Measurements from ENCODE around the gene PSMD11.

Gene PSMD11

GRCh38 chr17:32489320-32490100 is 45.2 kb downstream of the PSMD11 start:
- H3K27ac Mint-ChIP-seq, result peak overlapping the region; percentile 71
- H3K36me3 Mint-ChIP-seq, result peaks cover 22 to 29% of the 10 kb centered on the region in 2 donors
- H3K4me3 Mint-ChIP-seq, result peak overlapping the region; percentile 34 to 88
- ATAC-seq (replicated peaks) (no peak), DNase-seq (no peak)
- H3K9me3 Mint-ChIP-seq, result no peaks in the 10 kb centered on the region
- no peaks in the 10 kb centered on the region for H3K27me3 Mint-ChIP-seq
- H3K4me1 Mint-ChIP-seq, result peaks cover 46 to 71% of the 10 kb centered on the region in 2 donors

DNA sequence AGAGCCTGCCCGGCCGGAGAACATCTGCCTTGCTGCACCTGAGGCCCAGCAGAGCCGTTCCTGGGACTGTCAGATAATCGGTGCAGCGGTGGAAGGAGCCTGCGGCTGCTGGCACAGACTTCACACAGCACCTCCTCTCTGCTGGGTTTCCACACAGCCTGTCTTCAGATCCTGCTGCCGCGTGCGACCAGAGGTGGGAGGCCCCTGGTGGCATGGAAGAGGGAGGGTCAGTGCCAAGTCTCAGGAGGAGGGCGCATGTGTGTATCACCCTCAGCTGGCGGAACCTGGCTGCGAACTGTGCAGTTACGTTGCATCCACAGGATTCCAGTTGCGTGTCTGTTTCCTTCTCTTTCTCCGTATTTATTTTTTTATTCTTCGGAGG is 45.8 kb downstream of the PSMD11 start:
- peaks cover 22 to 29% of the 10 kb centered on the region in 2 donors for H3K36me3 Mint-ChIP-seq
- no peak for DNase-seq
- peaks cover 46 to 74% of the 10 kb centered on the region in 2 donors for H3K4me1 Mint-ChIP-seq
- no peak overlapping the region for H3K27ac Mint-ChIP-seq
- no peaks in the 10 kb centered on the region for H3K27me3 Mint-ChIP-seq
- H3K9me3 Mint-ChIP-seq, result no peaks in the 10 kb centered on the region
- no peak for ATAC-seq (replicated peaks)
- peak overlapping the region in 1 of 2 donors; percentile 34 for H3K4me3 Mint-ChIP-seq

DNA sequence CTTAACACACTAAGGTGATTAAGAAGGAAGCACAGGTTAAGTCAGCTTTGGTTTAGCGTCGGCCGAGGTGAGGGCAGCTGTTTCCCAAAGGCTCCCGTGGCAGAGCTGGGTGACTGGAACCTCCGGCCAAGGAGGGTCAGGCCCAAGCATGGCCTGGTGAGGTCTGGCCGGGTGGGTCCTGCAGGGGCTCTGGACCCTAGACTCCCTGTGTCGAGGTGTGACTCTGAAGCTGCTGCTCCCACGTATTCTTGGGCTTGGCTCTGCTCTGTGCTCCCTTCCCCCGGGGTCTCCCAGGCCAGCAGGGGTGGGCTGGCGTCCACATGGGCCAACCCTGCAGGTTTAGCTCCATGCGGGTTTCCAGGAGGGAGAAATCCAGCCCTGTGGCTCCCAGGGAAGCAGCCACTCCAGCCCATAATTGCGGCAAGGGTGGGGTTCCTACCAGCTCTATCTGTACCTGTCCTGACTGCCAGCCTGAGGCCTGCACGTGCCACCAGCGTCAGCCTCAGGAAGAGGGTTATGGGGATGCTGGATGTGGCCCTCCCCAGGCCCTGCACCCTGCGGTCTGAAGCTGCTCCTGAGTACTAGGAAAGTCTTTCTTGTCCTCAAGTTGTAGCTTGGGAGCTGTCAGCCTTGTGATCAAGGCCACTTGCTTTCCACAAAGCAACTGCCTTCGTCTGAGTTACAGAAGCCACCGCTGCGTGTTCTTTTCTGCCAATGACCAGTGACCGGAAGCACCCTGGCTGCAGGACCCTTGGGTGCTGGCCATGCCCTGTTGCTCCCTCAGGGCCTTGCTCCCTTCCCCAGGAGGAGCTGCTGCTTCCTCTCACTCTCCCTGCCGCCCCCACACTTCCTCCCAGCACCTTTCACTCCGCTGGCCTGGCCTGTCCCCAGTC is 47.3 kb downstream of the PSMD11 start:
- Mint-ChIP-seq H3K27me3 (no peaks in the 10 kb centered on the region), H3K4me1 (peaks cover 47 to 87% of the 10 kb centered on the region in 2 donors), H3K27ac (no peak overlapping the region), H3K36me3 (peaks cover 22 to 29% of the 10 kb centered on the region in 2 donors), H3K4me3 (peak overlapping the region; percentile 11 to 61), H3K9me3 (no peaks in the 10 kb centered on the region)
- ATAC-seq (replicated peaks) (peak; percentile 17 to 18), DNase-seq (no peak)

DNA sequence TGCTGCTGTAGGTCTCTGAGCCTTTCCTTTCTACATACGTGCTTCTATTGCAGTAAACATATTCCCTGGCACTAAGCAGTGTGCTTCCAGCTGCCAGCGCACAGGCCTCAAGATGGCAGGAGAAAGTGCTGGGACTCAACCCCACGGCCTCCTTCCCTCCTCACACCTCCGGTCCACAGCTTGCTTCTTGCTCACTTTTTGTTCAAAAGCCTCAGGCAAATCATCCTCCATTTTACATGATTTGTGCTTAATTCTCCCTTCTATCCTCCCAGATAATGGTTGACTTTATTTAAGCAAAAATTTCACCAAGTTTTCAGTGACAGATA is 47.9 kb downstream of the PSMD11 start:
- Mint-ChIP-seq H3K27me3 (no peaks in the 10 kb centered on the region), H3K4me1 (peaks cover 51 to 90% of the 10 kb centered on the region in 2 donors), H3K4me3 (peak overlapping the region; percentile 11 to 61), H3K9me3 (no peaks in the 10 kb centered on the region), H3K27ac (no peak overlapping the region), H3K36me3 (peaks cover 22 to 29% of the 10 kb centered on the region in 2 donors)
- DNase-seq (no peak), ATAC-seq (replicated peaks) (no peak)

DNA sequence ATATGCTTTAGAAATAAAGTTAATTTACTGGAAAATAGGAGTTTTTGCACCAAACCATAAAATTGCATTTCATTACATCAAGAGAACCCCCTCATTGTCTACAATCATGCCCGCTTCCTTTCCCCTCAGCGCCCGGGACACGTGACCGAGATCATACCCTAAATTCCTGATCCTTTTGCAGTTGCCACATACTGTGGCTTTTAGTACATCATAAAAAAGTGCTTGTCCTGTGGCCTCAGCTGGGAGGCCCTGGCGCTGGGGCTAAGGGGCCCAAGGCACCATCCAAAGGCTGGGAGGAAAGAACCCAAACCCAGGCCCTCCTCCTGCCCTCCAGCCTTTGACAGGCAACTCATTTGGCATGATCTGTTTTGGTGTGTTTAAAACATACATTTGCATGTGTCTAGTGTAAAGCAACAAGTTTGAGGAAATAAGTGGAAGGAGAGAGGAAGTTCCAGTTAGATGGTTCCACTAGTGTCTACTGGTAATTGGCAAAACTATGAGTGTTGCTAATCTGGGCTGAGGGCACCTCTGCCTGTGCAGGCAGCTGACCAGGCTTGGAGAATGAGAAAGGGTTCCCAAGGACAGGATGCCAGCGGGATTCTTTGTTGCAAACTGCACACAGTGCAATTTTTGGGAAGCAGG is 48.5 kb downstream of the PSMD11 start:
- Mint-ChIP-seq H3K4me1 (peaks cover 48 to 86% of the 10 kb centered on the region in 2 donors), H3K4me3 (peak overlapping the region; percentile 8 to 54), H3K27me3 (no peaks in the 10 kb centered on the region)

GRCh38 chr17:32493571-32493970 is 49.3 kb downstream of the PSMD11 start:
- no peak for DNase-seq
- Mint-ChIP-seq H3K9me3 (no peaks in the 10 kb centered on the region), H3K27me3 (no peaks in the 10 kb centered on the region), H3K4me3 (no peak overlapping the region), H3K4me1 (peaks cover 42 to 78% of the 10 kb centered on the region in 2 donors), H3K27ac (no peak overlapping the region), H3K36me3 (peaks cover 13 to 19% of the 10 kb centered on the region in 2 donors)
- no peak for ATAC-seq (replicated peaks)

More for the DNA sequence above, 48.5 kb downstream of the PSMD11 start:
- ATAC-seq (replicated peaks), result peak in 1 of 2 donors; percentile 27
- H3K9me3 Mint-ChIP-seq, result no peaks in the 10 kb centered on the region
- H3K36me3 Mint-ChIP-seq, result peaks cover 19 to 25% of the 10 kb centered on the region in 2 donors
- DNase-seq, result no peak
- H3K27ac Mint-ChIP-seq, result peak overlapping the region; percentile 39

DNA sequence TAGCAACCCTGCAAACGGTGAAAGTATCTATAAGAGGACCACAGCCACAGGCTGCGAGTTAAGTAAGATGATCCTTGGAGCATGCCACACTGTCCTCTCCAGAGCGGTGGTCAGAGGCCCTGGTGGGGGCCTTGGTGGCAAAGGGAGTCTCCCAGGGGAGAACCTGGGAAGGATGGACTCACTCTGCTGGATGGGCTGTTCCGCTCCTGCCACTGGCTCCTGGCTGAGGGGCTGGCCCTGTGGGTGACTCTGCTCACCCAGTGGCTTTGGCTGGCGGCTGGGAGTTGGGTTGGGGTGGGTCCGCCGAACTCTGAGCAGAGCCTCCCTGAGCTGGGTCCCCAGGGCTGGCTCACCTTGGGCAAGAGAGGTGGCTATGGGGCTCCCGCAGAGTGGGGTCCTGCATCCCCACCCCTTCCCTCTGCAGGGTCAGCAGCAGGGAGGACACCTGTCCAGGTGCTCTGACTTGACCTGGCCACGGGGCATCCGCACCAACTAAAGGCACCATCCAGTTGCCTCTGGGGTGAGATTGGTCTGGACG is 49.7 kb downstream of the PSMD11 start:
- no peaks in the 10 kb centered on the region for H3K27me3 Mint-ChIP-seq
- H3K4me3 Mint-ChIP-seq, result no peak overlapping the region
- H3K36me3 Mint-ChIP-seq, result peaks cover 10 to 15% of the 10 kb centered on the region in 2 donors
- no peak overlapping the region for H3K27ac Mint-ChIP-seq
- peaks cover 41 to 73% of the 10 kb centered on the region in 2 donors for H3K4me1 Mint-ChIP-seq
- ATAC-seq (replicated peaks) (no peak), DNase-seq (no peak)
- H3K9me3 Mint-ChIP-seq, result no peaks in the 10 kb centered on the region

GRCh38 chr17:32494621-32495358 is 50.5 kb downstream of the PSMD11 start:
- Mint-ChIP-seq H3K36me3 (peaks cover 6 to 8% of the 10 kb centered on the region in 2 donors), H3K27me3 (no peaks in the 10 kb centered on the region)

DNA sequence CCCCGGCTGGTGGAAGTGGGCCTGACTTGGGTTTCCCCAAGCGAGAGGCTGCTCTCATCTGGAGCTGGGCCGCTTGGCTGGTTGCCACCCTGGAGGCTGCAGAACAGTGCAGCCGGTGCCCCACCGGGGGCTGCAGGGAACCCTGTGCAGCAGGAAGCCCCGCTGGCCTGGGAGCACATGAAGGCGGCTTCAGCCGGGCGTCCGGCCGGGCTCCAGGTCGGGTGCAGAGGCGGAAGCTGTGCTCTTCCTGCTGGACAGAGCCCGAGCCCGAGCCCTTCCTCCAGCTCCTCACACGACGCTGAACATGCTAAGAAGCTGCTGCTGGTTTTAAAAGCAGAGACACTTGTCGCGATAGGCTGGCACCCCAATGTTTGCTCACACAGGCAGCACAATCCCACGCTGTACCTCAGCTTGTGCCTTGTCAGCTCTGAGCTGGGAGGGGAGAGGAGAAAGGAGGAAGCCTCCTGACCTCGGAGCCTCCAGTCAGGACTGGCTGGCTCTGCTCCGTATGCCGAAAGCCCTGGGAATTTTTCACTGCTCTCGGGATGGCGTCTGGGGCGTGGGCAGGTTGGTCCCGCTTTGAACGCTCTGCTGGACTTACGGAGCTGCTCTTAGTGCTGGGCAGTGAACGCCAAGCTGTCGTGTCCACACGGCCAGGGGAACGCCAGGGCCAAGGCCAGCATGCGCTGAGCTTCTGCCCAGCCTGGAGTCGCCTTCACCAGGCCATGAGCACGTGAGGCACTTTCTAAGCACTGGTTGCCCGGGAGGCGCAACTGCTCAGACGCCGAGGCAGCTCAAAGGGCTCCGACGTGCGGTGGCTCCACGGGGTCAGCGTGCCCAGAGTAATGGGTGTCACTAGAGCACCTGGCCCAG is 51.3 kb downstream of the PSMD11 start:
- Mint-ChIP-seq H3K4me1 (peaks cover 32 to 59% of the 10 kb centered on the region in 2 donors), H3K27me3 (no peaks in the 10 kb centered on the region), H3K27ac (no peak overlapping the region), H3K4me3 (no peak overlapping the region), H3K9me3 (no peaks in the 10 kb centered on the region), H3K36me3 (peaks cover 3 to 6% of the 10 kb centered on the region in 2 donors)
- ATAC-seq (replicated peaks), result peak; percentile 71 to 78
- no peak for DNase-seq

More at GRCh38 chr17:32494621-32495358, 50.5 kb downstream of the PSMD11 start:
- no peak overlapping the region for H3K27ac Mint-ChIP-seq
- H3K4me3 Mint-ChIP-seq, result no peak overlapping the region
- no peak for ATAC-seq (replicated peaks)
- DNase-seq, result no peak
- H3K4me1 Mint-ChIP-seq, result peaks cover 34 to 66% of the 10 kb centered on the region in 2 donors
- no peaks in the 10 kb centered on the region for H3K9me3 Mint-ChIP-seq

DNA sequence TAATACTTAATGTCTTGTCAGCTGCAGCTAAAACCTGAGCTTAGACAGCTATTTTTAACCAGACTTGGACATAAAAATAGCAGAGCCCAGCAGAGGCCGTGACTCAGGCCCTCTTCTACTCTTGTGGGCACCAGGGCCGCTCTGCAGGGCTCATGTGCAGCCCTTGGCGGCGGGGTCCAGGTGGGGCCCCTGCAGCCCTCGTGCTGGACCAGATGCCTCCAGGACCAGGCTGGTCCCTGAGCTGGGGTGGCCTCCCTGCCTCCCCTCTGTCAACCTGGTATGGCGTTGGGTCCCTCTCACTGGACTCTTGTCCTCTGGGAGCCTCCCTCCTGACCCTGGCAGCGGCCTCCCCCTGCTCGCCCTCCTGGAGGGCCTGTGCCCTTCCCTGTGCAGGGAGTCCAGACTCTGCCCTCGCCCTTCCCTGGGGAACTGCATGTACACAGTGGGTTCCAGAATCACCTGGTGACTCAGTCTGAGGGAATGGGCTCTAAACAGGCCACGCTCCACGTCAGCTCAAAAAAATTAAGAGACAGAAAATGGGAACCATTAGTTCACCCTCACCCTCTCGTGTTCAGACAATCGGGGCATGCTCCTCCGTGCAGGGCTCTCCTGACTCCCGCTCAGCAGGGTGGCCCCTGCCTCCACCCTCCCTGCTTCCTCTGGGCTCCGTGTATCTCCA is 52.2 kb downstream of the PSMD11 start:
- no peak overlapping the region for H3K27ac Mint-ChIP-seq

DNA sequence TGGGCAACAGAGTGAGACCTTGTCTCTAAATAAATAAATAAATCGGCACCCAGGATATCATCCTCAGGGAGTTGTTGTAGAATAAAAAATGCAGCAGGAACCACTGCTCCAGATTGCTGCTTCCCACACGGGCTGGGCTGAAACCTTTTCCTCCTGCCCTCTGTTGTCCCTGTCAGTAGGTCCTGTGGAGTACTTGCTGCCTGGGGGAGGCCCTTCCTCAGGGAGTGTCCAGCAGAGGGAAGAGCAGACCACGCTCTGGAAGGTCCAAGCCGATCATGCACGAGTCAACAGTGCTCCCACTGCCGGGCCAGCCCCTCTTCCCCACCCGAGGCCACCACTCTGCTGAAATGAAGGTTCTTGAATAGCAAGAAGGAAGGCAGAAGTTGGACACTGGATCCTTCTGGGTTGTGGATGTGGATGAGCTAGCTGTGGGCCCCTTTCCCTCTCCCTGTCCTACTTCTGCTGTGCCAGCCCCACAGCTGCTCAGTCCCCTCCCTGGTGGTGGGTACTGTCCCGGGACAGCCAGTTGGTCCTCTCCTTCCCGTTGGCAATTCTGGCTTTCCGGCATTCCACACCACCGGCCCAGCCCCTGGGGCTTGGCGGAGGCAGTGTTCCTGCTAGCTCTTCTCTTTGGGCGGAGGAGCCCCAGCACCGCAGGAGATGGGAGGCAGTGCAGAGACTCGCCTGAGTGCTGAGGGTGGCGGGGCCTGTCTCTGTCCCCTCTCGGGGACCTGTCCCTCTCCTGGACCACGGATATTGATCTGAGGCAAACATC is 53.3 kb downstream of the PSMD11 start:
- no peak overlapping the region for H3K4me3 Mint-ChIP-seq
- no peak overlapping the region for H3K27ac Mint-ChIP-seq
- peaks cover 26 to 48% of the 10 kb centered on the region in 2 donors for H3K4me1 Mint-ChIP-seq

More for the DNA sequence above, 52.2 kb downstream of the PSMD11 start:
- Mint-ChIP-seq H3K27me3 (no peaks in the 10 kb centered on the region), H3K36me3 (peaks cover 3 to 7% of the 10 kb centered on the region in 2 donors), H3K4me1 (peaks cover 28 to 49% of the 10 kb centered on the region in 2 donors), H3K9me3 (no peaks in the 10 kb centered on the region), H3K4me3 (no peak overlapping the region)
- ATAC-seq (replicated peaks) (no peak), DNase-seq (no peak)

GRCh38 chr17:32498391-32498790 is 54.1 kb downstream of the PSMD11 start:
- no peak overlapping the region for H3K27ac Mint-ChIP-seq
- peaks cover 24 to 48% of the 10 kb centered on the region in 2 donors for H3K4me1 Mint-ChIP-seq
- ATAC-seq (replicated peaks), result no peak
- H3K36me3 Mint-ChIP-seq, result peaks cover 0 to 2% of the 10 kb centered on the region in 2 donors
- no peak overlapping the region for H3K4me3 Mint-ChIP-seq
- DNase-seq, result no peak
- no peaks in the 10 kb centered on the region for H3K27me3 Mint-ChIP-seq
- H3K9me3 Mint-ChIP-seq, result no peaks in the 10 kb centered on the region

More for the DNA sequence above, 53.3 kb downstream of the PSMD11 start:
- Mint-ChIP-seq H3K36me3 (peaks cover 0 to 4% of the 10 kb centered on the region in 2 donors), H3K27me3 (no peaks in the 10 kb centered on the region), H3K9me3 (no peaks in the 10 kb centered on the region)
- DNase-seq, result no peak
- no peak for ATAC-seq (replicated peaks)

Measured in stimulated activated naive B cell treated with anti-CD40 and anti-IgM and Interleukin-4, amounts not matched to agents 10 μg/mL and 1 μg/mL and 100 μg/mL, for 72 hours (primary cell).